ENCODE measurements around the gene MAN1C1.

DNA sequence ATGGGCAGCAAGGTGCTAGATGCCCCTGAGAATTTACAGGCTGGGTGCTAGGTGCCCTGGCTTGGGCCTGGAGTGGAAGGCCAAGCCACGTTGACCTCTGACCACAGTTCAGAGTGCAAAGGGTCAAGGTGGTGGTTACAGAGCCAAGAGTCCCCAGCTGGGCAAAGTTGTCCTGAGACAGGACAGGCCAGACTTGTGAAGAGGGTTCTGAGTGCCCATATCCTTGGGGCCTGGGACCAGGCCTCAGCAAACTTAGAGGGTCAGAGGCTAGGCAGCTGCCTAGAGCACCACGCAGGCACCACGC lies 164.5 kb downstream of the MAN1C1 start:
- TF ChIP-seq, protein P1, sequence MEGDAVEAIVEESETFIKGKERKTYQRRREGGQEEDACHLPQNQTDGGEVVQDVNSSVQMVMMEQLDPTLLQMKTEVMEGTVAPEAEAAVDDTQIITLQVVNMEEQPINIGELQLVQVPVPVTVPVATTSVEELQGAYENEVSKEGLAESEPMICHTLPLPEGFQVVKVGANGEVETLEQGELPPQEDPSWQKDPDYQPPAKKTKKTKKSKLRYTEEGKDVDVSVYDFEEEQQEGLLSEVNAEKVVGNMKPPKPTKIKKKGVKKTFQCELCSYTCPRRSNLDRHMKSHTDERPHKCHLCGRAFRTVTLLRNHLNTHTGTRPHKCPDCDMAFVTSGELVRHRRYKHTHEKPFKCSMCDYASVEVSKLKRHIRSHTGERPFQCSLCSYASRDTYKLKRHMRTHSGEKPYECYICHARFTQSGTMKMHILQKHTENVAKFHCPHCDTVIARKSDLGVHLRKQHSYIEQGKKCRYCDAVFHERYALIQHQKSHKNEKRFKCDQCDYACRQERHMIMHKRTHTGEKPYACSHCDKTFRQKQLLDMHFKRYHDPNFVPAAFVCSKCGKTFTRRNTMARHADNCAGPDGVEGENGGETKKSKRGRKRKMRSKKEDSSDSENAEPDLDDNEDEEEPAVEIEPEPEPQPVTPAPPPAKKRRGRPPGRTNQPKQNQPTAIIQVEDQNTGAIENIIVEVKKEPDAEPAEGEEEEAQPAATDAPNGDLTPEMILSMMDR (IDR thresholded peaks at IDR 0.05): no peak
- TF ChIP-seq POLR2A (IDR thresholded peaks at IDR 0.05): no peak
